HepG2 (cell line): ENCODE results near the gene BABAM2. TPM values are rescaled to one million over a fixed set of nuclear protein-coding genes. Genes with fewer than 3 reads are reported as not detected.
A peak's percentile ranks its signal among the peaks of the same experiment; 100 is the strongest.

ENCODE experiments used
- ARID5B ChIP-seq: IDR thresholded peaks from 2 replicates; pipeline ENCODE4 v1.4.0; 2020; ENCODE audit warnings: mild to moderate bottlenecking, missing genetic modification reagents
- FOXA1 ChIP-seq, 2 experiments: fragments of 450-650 bp in 1 of 2; sonication (generic) in 1 of 2; formaldehyde crosslinking in 1 of 2; IDR thresholded peaks; 2 replicates each; pipeline versions ENCODE4 v1.4.0 to v1.6.1; 2016 to 2020; ENCODE audit warnings: missing genetic modification reagents in 1 of 2
- KDM6A ChIP-seq: IDR thresholded peaks from 2 replicates; pipeline ENCODE4 v1.6.1; 2016; ENCODE audit warnings: low read depth
- SOX6 ChIP-seq, 2 experiments: fragments of 450-650 bp in 1 of 2; sonication (generic) in 1 of 2; formaldehyde crosslinking in 1 of 2; IDR thresholded peaks; 2 replicates each; pipeline versions ENCODE4 v1.4.0 to v1.6.1; 2017 to 2020; ENCODE audit warnings: antibody characterized with exemption in 1 of 2, mild to moderate bottlenecking in 1 of 2, missing genetic modification reagents in 1 of 2
- ZBED4 ChIP-seq: sonication (generic); formaldehyde crosslinking; IDR thresholded peaks from 2 replicates; pipeline ENCODE4 v1.4.0; 2020; ENCODE audit warnings: missing genetic modification reagents, borderline replicate concordance
- ZNF740 ChIP-seq: sonication (generic); formaldehyde crosslinking; IDR thresholded peaks from 2 replicates; pipeline ENCODE4 v1.4.0; 2020; ENCODE audit warnings: missing genetic modification reagents
- ZNF747 ChIP-seq: sonication (generic); formaldehyde crosslinking; IDR thresholded peaks from 2 replicates; pipeline ENCODE4 v1.8.1; 2023; ENCODE audit warnings: missing genetic modification reagents, mild to moderate bottlenecking, borderline replicate concordance
- ZSCAN21 ChIP-seq: sonication (generic); formaldehyde crosslinking; IDR thresholded peaks from 2 replicates; pipeline ENCODE4 v1.8.0; 2022; ENCODE audit warnings: mild to moderate bottlenecking, missing genetic modification reagents, moderate library complexity, borderline replicate concordance
- ZSCAN25 ChIP-seq: sonication (generic); formaldehyde crosslinking; IDR thresholded peaks from 2 replicates; pipeline ENCODE4 v1.8.0; 2022; ENCODE audit warnings: mild to moderate bottlenecking, missing genetic modification reagents
- polyA plus RNA-seq, 8 experiments: library from polyadenylated mRNA; depleted of rRNA in 3 of 8; stranded (reverse) in 7 of 8; unstranded in 1 of 8; fragments of >200 nt; fragmentation: Illumina TruSeq in 4 of 8; extraction: Trizol in 4 of 8; gene quantifications; 2 replicates each; pipeline versions ENCODE4 v1.2.1 to v1.2.3, GENCODE V29; 2011 to 2016; ENCODE audit warnings: low read depth in 4 of 8, missing spikeins in 1 of 8, mixed read lengths in 1 of 8; ENCODE audit not compliant: insufficient read depth in 1 of 8
- total RNA-seq, 5 experiments: library from RNA; depleted of rRNA; stranded (reverse); fragments of >200 nt; fragmentation: Illumina TruSeq; extraction: Trizol; gene quantifications; 2 replicates each; pipeline ENCODE4 v1.2.3, GENCODE V29; 2016; ENCODE audit warnings: low read depth in 1 of 5
- TF ChIP-seq, protein P1 (sequence below), 2 experiments: sonication (generic) in 1 of 2; formaldehyde crosslinking in 1 of 2; IDR thresholded peaks; 2 replicates each; pipeline versions ENCODE4 v1.4.0 to v1.6.1; 2018 to 2020; ENCODE audit warnings: missing genetic modification reagents in 2 of 2, borderline replicate concordance in 1 of 2, low read depth in 1 of 2, mild to moderate bottlenecking in 1 of 2, missing biosample characterization in 1 of 2
- TF ChIP-seq, protein P2 (sequence below): sonication (generic); formaldehyde crosslinking; IDR thresholded peaks from 2 replicates; pipeline ENCODE4 v1.4.0; 2020; ENCODE audit warnings: missing genetic modification reagents, borderline replicate concordance

Gene BABAM2
- total and polyA plus RNA-seq, 2 of the 13 experiments (the other 11 are each of a cell fraction or from before 2014, with no cell fraction given), result 24.9 to 28.0 TPM

- TF ChIP-seq, protein P1, sequence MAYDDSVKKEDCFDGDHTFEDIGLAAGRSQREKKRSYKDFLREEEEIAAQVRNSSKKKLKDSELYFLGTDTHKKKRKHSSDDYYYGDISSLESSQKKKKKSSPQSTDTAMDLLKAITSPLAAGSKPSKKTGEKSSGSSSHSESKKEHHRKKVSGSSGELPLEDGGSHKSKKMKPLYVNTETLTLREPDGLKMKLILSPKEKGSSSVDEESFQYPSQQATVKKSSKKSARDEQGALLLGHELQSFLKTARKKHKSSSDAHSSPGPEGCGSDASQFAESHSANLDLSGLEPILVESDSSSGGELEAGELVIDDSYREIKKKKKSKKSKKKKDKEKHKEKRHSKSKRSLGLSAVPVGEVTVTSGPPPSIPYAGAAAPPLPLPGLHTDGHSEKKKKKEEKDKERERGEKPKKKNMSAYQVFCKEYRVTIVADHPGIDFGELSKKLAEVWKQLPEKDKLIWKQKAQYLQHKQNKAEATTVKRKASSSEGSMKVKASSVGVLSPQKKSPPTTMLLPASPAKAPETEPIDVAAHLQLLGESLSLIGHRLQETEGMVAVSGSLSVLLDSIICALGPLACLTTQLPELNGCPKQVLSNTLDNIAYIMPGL (CRISPR knock-in tag; IDR thresholded peaks at IDR 0.05; ENCODE audit: borderline replicate concordance in 1 of 2, low read depth in 1 of 2), result peak in 1 of 2 experiments; percentile 43; a peak in 1 of 4 replicates
- TF ChIP-seq ZBED4, result peak; percentile 77; the same call in 1 of the 2 replicates
- no peak for TF ChIP-seq ZSCAN21
- TF ChIP-seq SOX6 (IDR thresholded peaks at IDR 0.05), result no peak
- TF ChIP-seq SOX6 (CRISPR knock-in tag; IDR thresholded peaks at IDR 0.05), result peak; percentile 85
- TF ChIP-seq, protein P2, sequence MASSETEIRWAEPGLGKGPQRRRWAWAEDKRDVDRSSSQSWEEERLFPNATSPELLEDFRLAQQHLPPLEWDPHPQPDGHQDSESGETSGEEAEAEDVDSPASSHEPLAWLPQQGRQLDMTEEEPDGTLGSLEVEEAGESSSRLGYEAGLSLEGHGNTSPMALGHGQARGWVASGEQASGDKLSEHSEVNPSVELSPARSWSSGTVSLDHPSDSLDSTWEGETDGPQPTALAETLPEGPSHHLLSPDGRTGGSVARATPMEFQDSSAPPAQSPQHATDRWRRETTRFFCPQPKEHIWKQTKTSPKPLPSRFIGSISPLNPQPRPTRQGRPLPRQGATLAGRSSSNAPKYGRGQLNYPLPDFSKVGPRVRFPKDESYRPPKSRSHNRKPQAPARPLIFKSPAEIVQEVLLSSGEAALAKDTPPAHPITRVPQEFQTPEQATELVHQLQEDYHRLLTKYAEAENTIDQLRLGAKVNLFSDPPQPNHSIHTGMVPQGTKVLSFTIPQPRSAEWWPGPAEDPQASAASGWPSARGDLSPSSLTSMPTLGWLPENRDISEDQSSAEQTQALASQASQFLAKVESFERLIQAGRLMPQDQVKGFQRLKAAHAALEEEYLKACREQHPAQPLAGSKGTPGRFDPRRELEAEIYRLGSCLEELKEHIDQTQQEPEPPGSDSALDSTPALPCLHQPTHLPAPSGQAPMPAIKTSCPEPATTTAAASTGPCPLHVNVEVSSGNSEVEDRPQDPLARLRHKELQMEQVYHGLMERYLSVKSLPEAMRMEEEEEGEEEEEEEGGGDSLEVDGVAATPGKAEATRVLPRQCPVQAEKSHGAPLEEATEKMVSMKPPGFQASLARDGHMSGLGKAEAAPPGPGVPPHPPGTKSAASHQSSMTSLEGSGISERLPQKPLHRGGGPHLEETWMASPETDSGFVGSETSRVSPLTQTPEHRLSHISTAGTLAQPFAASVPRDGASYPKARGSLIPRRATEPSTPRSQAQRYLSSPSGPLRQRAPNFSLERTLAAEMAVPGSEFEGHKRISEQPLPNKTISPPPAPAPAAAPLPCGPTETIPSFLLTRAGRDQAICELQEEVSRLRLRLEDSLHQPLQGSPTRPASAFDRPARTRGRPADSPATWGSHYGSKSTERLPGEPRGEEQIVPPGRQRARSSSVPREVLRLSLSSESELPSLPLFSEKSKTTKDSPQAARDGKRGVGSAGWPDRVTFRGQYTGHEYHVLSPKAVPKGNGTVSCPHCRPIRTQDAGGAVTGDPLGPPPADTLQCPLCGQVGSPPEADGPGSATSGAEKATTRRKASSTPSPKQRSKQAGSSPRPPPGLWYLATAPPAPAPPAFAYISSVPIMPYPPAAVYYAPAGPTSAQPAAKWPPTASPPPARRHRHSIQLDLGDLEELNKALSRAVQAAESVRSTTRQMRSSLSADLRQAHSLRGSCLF, result no peak
- TF ChIP-seq ARID5B (CRISPR knock-in tag), result peak; percentile 97
- TF ChIP-seq KDM6A (CRISPR knock-in tag), result peak; percentile 15; the same call in 1 of the 2 replicates
- no peak for TF ChIP-seq ZSCAN25 (CRISPR knock-in tag)
- TF ChIP-seq ZNF740 (CRISPR knock-in tag), result no peak
- peak; percentile 91 for TF ChIP-seq FOXA1 (IDR thresholded peaks at IDR 0.05)
- TF ChIP-seq FOXA1 (CRISPR knock-in tag; IDR thresholded peaks at IDR 0.05), result peak; percentile 61
- TF ChIP-seq ZNF747, result 0 out of 2 replicates have a peak, but pooled peaks have one; percentile 39
These were observed 15.2 kb upstream of the BABAM2 start (continued) for GRCh38 chr2:27875089-27875881.
